ENCODE measurements around the gene SH3D19.

DNA sequence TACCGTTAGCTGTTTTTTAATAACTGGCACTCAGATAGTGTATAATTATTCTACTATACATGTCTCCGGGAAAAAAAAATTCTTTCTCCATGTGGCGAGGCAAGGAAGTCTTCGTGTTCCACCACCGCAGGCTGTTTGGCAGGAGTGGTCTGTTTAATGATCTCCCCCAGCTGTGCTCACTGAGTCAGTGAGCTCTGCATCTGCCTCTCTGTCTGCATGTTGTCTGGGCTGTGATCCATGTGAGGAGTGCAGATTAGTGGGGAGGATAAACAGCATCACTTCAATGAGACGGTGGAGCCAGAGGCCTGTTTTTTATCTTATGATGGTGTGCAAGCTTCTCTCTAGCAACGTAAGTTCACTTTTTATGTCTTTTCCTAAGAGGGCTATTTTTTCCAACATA, 156.2 kb downstream of the SH3D19 start:
- TF ChIP-seq, protein P1, sequence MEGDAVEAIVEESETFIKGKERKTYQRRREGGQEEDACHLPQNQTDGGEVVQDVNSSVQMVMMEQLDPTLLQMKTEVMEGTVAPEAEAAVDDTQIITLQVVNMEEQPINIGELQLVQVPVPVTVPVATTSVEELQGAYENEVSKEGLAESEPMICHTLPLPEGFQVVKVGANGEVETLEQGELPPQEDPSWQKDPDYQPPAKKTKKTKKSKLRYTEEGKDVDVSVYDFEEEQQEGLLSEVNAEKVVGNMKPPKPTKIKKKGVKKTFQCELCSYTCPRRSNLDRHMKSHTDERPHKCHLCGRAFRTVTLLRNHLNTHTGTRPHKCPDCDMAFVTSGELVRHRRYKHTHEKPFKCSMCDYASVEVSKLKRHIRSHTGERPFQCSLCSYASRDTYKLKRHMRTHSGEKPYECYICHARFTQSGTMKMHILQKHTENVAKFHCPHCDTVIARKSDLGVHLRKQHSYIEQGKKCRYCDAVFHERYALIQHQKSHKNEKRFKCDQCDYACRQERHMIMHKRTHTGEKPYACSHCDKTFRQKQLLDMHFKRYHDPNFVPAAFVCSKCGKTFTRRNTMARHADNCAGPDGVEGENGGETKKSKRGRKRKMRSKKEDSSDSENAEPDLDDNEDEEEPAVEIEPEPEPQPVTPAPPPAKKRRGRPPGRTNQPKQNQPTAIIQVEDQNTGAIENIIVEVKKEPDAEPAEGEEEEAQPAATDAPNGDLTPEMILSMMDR (IDR thresholded peaks at IDR 0.05) = no peak
- no peak for TF ChIP-seq EP300 (IDR thresholded peaks at IDR 0.05)
- no peak for TF ChIP-seq POLR2A (IDR thresholded peaks at IDR 0.05)
